Motor neuron (in vitro differentiated cells): ENCODE data around the gene GNB1L. TPM values are rescaled to one million over a fixed set of nuclear protein-coding genes. Genes with fewer than 3 reads are reported as not detected.

Experiments
- ATAC-seq, 8 experiments: fragments of 200-7000 bp; cut with Tn5 transposase; replicated peaks in 6 of 8; 2 replicates each; pipeline ENCODE4 v1.8.0; 2021; ENCODE audit warnings: mild to moderate bottlenecking in 8 of 8, moderate library complexity in 8 of 8
- H3K27ac ChIP-seq, 2 donors: fragments of 250-450 bp; sonication (Bioruptor Pico); 2 replicates each; pipeline ENCODE4 v1.9.0; 2021; ENCODE audit warnings: antibody characterized with exemption in 2 of 2, mild to moderate bottlenecking in 2 of 2, moderate library complexity in 1 of 2
- H3K4me1 ChIP-seq, 2 donors: fragments of 250-450 bp; sonication (Bioruptor Pico); replicated peaks in 1 of 2; 2 replicates each; pipeline ENCODE4 v1.6.1; 2021; ENCODE audit warnings: antibody characterized with exemption in 2 of 2, mild to moderate bottlenecking in 2 of 2, moderate library complexity in 1 of 2
- H3K4me3 ChIP-seq, 5 donors: fragments of 250-450 bp; sonication (Bioruptor Pico); 2 replicates each; pipeline ENCODE4 v1.9.0; 2021; ENCODE audit warnings: antibody characterized with exemption in 5 of 5, mild to moderate bottlenecking in 5 of 5, moderate library complexity in 4 of 5
- WGBS, 10 experiments: fragments of 450-650 bp; shearing (Covaris generic); methylation state at CpG; one replicate each; pipeline ENCODE4 v1.0.0; 2022; 5-methylcytosine and 5-hydroxymethylcytosine counted together
- in situ Hi-C, 9 experiments: fragments of 400-800 bp; cut with MboI; loops; one replicate each; pipeline ENCODE4 v1.15.0; 2021; ENCODE audit warnings: low sequenced_read_pairs in 9 of 9, low pct_unique_long_range_greater_than_20kb in 2 of 9; ENCODE audit not compliant: unreplicated experiment in 9 of 9
- total RNA-seq, 8 experiments: library from RNA; unstranded; fragments of 300-600 nt; gene quantifications; 2 replicates each; pipeline versions ENCODE4 v1.2.3 to v1.2.4, GENCODE V29; 2022

The GNB1L gene
- total RNA-seq, 8 experiments from 2014 or later, result 5.6 to 7.2 (median 6.4) TPM

DNA sequence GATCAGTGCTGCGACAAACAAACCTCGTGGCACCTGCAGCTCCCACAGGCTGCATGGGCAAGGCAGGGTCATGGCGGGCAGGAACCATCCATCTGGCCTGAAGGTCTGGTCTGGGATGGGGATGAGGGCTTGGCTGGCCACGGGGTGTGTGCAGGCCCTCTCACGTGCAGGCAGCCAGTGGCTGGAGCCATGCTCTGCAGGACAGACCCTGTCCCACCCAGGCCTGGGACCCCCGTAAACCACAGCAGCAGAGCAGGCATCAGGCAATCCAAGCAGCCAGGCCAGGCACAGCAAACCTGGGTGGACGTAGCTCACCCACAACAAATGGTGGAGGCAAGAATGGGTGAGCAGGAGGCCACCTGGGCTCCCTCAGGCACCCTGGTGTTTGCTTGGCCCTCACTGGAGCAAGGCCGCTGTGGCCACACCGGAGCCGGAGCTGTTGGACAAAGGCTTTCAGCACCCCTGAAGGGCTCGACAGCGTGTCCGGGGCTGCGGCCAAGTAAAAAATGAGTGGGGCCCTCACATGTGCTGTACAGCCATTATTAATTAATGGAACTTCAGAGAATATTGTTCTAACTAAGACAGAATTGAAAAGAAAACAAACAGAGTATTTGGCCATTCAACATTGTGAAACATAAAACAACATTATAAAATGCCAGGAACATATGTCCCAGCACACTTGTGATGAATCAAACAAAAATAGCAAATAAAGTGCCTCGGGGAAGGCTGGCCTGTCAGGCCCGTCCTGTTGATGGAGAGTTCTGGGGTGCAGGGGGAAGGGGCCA is 24.0 kb upstream of the GNB1L start:
- WGBS, 10 experiments, result 67 to 100% (median 85%) methylated on average over 2 to 8 of the region's 16 CpGs; no CpG with 5 or more reads in 5 of the 10 experiments
- Histone ChIP-seq H3K4me1 (peaks cover 27 to 28% of the 10 kb centered on the region in 2 donors), H3K4me3 (no peak overlapping the region), H3K27ac (no peak overlapping the region)
- in situ Hi-C loops, result no loop called here
- no peak for ATAC-seq

DNA sequence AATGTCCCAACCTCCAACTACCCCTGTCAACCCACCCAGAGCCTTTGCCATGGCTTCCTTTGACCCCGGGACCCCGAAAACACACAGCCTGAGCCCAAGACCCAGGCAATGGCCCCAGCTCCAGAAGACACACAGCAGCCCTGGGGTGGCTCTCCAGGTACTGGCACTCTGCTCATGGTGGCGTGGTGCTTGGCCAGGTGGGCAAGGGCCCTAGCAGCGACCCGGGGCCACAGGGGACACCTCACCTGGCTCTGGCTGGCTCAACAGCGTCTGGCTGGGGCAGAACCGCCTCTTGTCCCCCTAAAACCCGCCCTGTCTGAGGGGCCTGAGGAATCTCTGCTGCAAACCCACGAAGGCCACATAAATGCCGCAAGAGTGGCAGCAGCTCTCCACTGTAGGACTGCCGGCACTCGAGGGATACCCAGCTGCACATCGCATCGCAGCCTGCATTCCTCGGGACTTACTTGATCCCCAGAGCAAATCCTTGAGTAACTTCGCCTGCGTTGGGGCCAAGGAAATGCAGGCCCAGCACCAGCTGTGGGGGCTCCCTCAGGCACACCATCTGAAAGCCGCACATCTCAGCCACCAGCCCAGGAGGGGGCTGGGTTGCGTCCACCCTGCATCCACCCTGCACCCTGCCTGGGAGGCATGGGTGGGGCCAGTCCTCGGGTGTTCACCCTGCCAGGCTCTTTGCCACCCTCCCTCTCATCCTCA is 23.1 kb upstream of the GNB1L start:
- in situ Hi-C loops, result no loop called here
- 80 to 100% (median 93%) methylated on average over 1 to 8 of the region's 20 CpGs; no CpG with 5 or more reads in 6 of the 10 experiments for WGBS, 10 experiments
- Histone ChIP-seq H3K4me1 (peaks cover 27 to 28% of the 10 kb centered on the region in 2 donors), H3K27ac (no peak overlapping the region), H3K4me3 (no peak overlapping the region)
- no peak for ATAC-seq

DNA sequence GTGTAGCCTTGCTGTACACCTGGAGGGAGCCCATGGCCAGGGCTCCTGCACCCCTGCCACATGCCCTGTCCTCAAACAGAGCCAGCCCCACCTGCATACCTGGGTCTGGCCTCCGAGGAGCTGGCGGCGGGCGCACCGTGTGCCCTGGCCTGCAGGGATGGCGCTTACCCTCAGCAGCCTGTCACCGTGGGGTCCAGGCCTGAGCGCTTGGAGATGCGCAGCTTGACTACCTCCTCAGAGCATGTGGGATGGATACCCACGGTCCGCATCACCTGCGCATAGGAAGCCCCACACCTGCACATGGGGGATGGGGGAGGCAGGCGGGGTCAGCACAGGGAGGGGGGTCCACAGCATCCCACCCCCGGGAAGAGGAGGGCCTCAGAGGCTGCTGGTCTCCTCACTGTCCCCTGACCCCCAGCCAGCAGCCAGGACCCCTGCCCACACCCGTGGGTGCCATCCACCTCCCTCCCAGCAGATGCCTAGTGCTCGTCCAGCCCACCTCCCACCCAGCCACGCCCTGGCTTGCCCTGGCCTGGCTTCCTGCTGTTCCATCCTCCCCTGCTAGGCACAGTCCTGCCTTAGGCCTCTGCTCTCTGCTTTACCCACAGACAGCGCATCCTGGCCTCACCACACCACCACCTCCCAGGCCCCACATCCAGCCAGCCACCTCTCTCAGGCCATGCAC is 22.4 kb upstream of the GNB1L start:
- Histone ChIP-seq H3K4me1 (peaks cover 27 to 28% of the 10 kb centered on the region in 2 donors), H3K27ac (no peak overlapping the region), H3K4me3 (no peak overlapping the region)
- 100% methylated on average over 1 of the region's 18 CpGs; no CpG with 5 or more reads in 9 of the 10 experiments for WGBS, 10 experiments
- ATAC-seq, result no peak
- in situ Hi-C loops, result no loop called here

DNA sequence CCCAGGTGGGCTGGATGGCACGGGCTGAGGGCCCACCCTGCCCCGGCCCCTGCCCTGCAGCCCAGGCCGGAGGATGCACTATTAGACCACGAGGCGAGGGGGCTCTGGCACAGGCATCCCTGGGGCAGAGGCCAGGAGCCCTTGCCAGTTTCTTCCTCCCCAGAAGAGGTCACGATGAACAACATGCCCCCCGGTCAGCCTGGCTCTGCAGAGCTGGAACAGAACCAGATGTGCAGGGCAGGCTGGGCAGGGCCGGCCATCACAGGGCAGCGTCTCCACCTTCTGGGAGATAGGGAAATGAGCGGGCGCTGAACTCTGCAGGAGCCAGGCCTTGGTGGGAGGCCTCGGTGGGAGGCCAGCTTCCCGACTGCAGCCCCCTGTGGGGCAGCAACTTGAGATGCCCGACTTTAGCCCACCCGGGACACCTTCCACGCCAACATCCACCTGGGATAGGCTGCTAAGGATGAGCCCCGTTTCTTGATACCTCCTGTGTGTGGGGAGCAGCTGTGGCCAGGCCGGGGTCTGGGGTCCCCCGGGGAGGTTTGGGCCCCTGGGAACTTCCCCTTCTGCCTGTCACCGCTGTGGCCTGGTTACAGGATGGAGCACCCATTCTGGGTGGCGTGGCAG is 21.8 kb upstream of the GNB1L start:
- 100% methylated on average over 1 of the region's 21 CpGs; no CpG with 5 or more reads in 8 of the 10 experiments for whole genome bisulfite sequencing, 10 experiments
- no peak for ATAC-seq
- in situ Hi-C loops, result no loop called here
- H3K4me3 ChIP-seq, result no peak overlapping the region
- H3K4me1 ChIP-seq, result peaks cover 21 to 22% of the 10 kb centered on the region in 2 donors
- no peak overlapping the region for H3K27ac ChIP-seq

DNA sequence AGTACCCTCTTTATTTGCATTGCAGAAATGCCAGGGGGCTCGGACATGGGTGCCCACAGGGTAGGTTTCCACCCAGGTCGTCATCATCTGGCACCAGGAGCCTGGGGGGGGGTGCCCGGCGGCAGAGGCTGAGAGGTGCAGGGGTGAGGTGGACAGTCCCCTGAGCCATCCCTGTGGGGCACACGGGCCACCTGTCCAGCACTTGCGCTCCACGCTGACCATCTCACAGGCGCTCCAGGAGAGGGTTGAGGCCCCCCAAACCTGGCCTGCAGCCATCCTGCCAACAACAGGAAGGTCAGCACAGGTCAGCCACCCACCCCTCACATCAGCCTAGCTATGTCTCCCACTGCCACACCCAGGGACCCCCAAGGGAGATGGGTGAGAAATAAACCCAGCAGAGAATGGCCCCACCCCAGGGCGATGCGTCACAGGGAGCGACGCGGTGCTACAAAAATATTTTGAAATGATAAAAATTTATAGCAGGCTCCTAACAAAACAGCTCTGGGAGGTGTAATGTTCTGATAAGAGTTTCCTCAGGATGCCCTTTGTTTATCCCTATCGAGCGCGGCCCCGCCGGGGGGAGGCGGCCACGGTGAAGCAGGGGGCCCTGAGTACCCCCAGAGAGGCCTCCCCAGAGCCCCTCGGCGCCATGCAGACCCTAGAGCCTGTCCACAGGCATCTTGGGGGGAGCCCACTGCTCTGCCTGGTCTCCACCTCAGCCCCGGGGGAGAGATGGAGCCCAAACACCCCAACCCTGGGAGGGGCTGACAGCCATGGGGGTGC is 21.0 kb upstream of the GNB1L start:
- Histone ChIP-seq H3K4me3 (no peak overlapping the region), H3K27ac (no peak overlapping the region), H3K4me1 (peaks cover 14 to 15% of the 10 kb centered on the region in 2 donors)
- whole genome bisulfite sequencing, 10 experiments, result 67 to 94% (median 84%) methylated on average over 3 to 10 of the region's 23 CpGs; no CpG with 5 or more reads in 7 of the 10 experiments
- in situ Hi-C loops, result no loop called here
- ATAC-seq, result no peak

DNA sequence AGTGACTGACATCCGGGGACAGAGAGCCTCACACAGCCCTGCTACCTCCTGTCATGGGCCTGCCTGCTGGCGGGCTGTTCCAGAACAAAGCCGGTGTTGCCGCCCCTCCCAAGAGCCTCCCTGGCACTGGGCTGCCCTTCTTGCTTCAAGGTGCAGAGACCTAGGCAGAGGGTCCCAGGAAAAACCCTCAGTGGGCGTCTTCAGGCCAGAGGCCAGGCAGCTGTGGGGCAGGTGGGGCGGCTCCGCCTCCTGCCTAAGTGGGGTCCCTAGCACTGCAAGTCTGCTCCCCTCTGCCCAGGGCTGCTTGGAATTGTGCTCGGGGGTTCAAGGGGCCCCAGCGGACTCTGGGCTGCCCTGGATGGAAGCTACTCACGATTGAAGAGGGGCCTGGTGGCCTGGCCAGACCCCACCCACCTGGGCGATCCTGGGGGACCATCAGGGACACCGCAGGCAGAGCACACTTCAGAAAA is 20.4 kb upstream of the GNB1L start:
- in situ Hi-C loops, result no loop called here
- H3K27ac ChIP-seq, result no peak overlapping the region
- H3K4me3 ChIP-seq, result no peak overlapping the region
- peak in 1 of 8 experiments; percentile 26 for ATAC-seq
- H3K4me1 ChIP-seq, result peaks cover 8 to 9% of the 10 kb centered on the region in 2 donors
- 79 to 85% methylated on average over 2 to 4 of the region's 12 CpGs; no CpG with 5 or more reads in 8 of the 10 experiments for WGBS, 10 experiments

DNA sequence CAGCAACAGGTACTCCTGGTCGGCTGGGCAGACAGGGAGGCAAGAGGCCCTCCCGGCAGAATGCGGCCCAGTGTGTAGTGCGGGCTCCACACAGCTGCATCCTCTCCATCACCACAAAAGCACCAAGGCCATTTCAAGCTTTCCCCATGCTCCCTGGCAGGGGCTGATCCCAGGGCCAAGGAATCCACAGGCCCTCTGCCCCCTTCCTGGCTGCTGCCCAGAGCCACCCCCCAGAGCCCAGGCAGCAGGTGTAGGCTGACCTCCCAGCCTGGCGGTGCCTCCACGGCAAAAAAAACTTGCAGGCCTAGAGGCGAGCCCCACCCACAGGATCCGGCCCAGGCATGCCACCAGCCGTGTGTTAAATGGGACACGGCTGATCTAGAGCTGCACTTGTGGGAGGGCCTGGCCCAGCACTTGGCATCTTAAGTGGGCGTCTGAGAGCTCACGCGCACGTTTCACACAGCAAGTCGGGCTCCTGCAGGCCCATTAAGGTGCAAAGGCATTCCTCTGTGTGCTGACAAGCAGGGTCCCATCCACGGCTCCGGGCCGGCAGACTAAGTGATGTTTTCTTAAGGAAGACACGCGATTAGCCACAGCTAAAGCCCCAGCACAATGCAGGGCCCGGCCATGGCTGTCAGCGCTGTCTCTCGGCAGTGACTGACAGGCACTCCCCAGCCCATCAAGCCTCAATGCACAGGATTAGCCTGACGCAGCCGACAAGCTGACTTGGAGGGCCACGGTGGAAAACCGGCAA is 19.8 kb upstream of the GNB1L start:
- WGBS, 10 experiments, result 39 to 80% (median 43%) methylated on average over 2 to 12 of the region's 27 CpGs; no CpG with 5 or more reads in 6 of the 10 experiments
- no peak overlapping the region for H3K27ac ChIP-seq
- in situ Hi-C loops, result no loop called here
- H3K4me3 ChIP-seq, result no peak overlapping the region
- H3K4me1 ChIP-seq, result peaks cover 8% of the 10 kb centered on the region in 2 donors
- ATAC-seq, result peak; percentile 56 to 75 (median 66)

DNA sequence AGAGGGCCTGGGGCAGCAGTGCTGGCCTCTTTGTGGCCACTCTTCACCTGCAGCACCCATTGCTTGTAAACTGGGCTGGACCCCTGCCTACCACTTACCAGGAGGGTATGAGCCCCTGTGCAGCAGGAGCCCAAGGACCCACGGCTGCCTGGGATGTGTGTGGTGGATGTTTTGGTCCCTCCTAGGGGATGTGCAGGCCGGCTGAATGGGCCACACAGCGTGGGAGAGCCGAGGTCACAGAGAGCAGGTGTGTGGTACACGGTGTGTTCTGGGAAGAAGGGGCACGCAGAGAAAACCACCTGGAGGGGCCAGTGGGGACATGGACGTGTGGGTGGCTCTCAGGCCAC is 19.3 kb upstream of the GNB1L start:
- Histone ChIP-seq H3K27ac (no peak overlapping the region), H3K4me1 (peaks cover 11 to 12% of the 10 kb centered on the region in 2 donors), H3K4me3 (no peak overlapping the region)
- in situ Hi-C loops, result no loop called here
- WGBS, 10 experiments, result 80% methylated on average over 3 of the region's 7 CpGs; no CpG with 5 or more reads in 9 of the 10 experiments
- no peak for ATAC-seq

DNA sequence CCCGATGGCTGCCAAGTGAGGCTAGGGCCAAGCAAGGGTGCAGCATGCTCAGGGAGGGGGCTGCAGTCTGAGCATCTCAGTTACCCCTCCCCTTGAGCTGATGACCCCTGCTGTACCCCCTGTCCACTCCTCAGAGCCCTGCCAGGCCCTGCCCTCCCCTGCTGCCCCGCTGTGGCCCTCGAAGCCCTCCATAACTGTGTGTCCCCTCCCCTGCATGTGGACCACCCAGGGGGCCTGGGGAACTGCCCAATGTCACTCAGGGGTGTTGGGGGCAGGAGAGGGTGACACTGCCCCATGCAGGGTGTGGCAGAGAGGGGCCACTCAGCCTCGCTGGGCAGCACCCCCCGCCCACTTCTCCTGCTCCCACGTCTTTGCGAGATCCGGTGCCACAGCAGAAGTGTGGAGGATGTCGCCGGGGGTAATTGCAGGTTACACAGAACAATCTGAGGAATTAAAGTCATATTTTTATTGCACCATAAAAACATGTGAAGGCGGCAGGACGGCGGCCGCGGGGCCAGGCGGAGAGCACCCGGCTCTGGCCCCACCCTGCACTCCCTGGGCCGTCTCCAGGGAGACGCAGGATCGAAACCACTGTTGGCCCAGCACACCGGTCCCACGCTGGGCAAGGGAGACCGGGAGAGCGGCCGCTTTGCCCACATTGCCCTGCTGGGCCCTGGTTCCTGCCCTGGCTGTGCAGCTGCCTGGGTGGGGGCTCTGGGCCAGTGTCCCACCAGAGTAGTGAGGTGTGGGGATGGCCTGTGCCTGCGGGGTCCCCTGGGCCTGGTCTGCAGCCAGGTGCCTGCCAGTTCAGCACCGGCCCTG is 18.7 kb upstream of the GNB1L start:
- H3K27ac ChIP-seq, result no peak overlapping the region
- 60% methylated on average over 1 of the region's 27 CpGs; no CpG with 5 or more reads in 9 of the 10 experiments for WGBS, 10 experiments
- H3K4me3 ChIP-seq, result no peak overlapping the region
- H3K4me1 ChIP-seq, result peaks cover 9 to 15% of the 10 kb centered on the region in 2 donors
- in situ Hi-C loops, result no loop called here
- ATAC-seq, result peak in 4 of 8 experiments; percentile 6 to 22 (median 10)

DNA sequence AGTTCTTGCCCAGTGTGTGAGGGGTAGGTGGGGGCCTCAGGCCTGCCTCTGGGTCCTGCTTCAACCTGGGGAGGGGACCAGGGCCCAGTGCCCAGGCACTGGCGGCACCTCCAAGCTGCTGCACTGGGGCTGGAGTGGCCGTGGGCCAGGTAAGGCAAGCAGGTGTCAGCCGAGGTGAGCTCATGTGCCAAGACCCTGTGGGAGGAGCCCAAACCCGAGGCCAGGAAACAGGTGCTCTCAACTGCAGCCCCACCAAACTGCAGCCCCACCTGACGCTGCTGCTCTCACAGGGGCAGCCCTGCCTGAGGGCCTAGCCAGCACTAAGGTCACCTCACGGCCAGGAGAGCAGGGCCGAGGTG is 18.1 kb upstream of the GNB1L start:
- in situ Hi-C loops, result no loop called here
- H3K27ac ChIP-seq, result no peak overlapping the region
- H3K4me1 ChIP-seq, result peaks cover 9 to 15% of the 10 kb centered on the region in 2 donors
- WGBS, 10 experiments, result 20% methylated on average over 2 of the region's 7 CpGs; no CpG with 5 or more reads in 9 of the 10 experiments
- no peak for ATAC-seq
- H3K4me3 ChIP-seq, result no peak overlapping the region
